Measurements from ENCODE around the gene FGF13.

The FGF13 gene

DNA sequence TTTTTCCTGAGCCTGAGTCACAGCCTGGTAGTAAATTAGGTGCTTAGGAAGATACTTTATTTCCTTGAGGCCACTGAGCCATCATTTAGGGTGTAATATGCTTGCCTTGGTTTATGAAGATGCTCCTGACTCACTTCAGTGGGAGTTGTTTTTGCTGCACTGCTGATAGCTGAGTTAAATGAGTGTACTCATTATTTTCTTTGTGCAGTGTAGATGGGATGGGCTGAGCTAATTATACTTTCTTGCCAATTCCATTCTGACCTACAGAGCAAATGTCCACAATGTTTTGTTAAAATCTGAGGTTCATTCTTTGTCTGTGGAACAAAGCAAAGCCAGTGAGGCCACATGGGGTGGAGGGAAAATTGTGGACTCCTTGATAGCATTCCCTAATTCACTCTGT is 60.0 kb downstream of the FGF13 start:
- DNase-seq: no peak

DNA sequence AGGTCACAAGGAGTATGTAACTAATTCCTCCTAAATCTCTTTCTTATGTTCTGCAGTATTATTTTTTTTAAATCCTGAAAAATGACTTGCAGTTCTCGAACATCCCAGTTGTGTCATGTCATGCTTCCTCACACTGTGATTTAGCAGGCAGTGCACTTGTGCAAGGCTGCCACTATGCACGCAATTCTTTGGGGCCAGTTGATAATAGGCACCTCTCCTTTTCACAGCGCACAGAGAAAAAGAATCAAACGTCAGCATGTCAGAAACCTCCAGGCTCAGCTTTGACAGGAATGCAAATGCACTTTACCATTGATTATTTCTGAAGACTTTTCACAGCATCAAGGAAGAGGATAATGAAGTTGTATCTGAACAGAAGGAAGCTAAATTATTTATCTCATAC is 62.9 kb downstream of the FGF13 start:
- no peak for DNase-seq

DNA sequence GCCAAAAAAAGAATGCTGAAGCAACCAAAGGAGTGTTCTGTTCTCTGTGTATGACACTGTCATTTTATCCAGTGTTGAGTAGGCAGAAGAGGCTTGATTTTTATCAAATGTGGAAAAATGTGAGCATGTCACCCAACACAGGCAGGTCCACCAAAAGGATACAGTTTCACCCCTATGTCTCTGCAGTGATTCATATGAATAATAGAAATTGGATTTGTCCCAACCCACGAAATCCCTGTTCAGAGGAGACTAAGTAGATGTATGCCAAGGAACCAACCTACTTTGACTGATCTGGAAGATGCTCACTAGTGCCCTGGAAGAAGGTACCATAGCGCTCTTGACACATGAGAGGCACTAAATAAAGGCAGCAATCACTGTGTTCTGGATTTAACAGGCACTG is 72.5 kb downstream of the FGF13 start:
- peak; percentile 1 for DNase-seq
